ENCODE results near the gene BTBD10. TPM values are rescaled to one million over a fixed set of nuclear protein-coding genes. Genes with fewer than 3 reads are reported as not detected.
"Not testable (repeated sequence)": the region's sequence is repeated elsewhere in the genome, so short reads cannot be mapped to it uniquely, and the experiment has no call there.

Gene BTBD10
- total RNA-seq, 1 donor from 2014 or later = 26.4 TPM

- intact Hi-C loops (cut with micrococcal nuclease) = no loop called here
- TF ChIP-seq CTCF (IDR thresholded peaks at IDR 0.05; ENCODE audit: borderline replicate concordance) = no peak
- no peak overlapping the region for H3K27ac ChIP-seq (replicated peaks)
- no peaks in the 10 kb centered on the region for H3K27me3 ChIP-seq (ENCODE audit: low read depth)
- no peaks in the 10 kb centered on the region for H3K9me3 ChIP-seq (replicated peaks)
- no peak overlapping the region for H3K4me3 ChIP-seq
- DNase-seq = no peak
- H3K36me3 ChIP-seq = peaks cover 62% of the 10 kb centered on the region
- H3K4me1 ChIP-seq = no peaks in the 10 kb centered on the region
These were observed 47.8 kb downstream of the BTBD10 start for GRCh38 chr11:13415201-13415600.

- intact Hi-C loops (cut with micrococcal nuclease) = no loop called here
- Histone ChIP-seq H3K27ac (replicated peaks) (no peak overlapping the region), H3K27me3 (ENCODE audit: low read depth) (no peaks in the 10 kb centered on the region), H3K9me3 (replicated peaks) (no peaks in the 10 kb centered on the region), H3K4me1 (no peaks in the 10 kb centered on the region), H3K4me3 (no peak overlapping the region), H3K36me3 (peaks cover 62% of the 10 kb centered on the region)
- TF ChIP-seq CTCF (IDR thresholded peaks at IDR 0.05; ENCODE audit: borderline replicate concordance) = no peak
- no peak for DNase-seq
These were observed 57.8 kb downstream of the BTBD10 start for GRCh38 chr11:13405220-13405619.

GRCh38 chr11:13398335-13398734, 64.7 kb downstream of the BTBD10 start:
- H3K4me1 ChIP-seq; DNase-seq; H3K27ac ChIP-seq (replicated peaks); H3K27me3 ChIP-seq (ENCODE audit: low read depth); H3K9me3 ChIP-seq (replicated peaks); H3K4me3 ChIP-seq; intact Hi-C loops (cut with micrococcal nuclease): not testable (repeated sequence)
- peaks cover 37% of the 10 kb centered on the region for H3K36me3 ChIP-seq

- TF ChIP-seq CTCF (IDR thresholded peaks at IDR 0.05; ENCODE audit: borderline replicate concordance) = no peak
- H3K27me3 ChIP-seq (ENCODE audit: low read depth) = no peaks in the 10 kb centered on the region
- no peak for DNase-seq
- intact Hi-C loops (cut with micrococcal nuclease) = no loop called here
- H3K4me1 ChIP-seq = no peaks in the 10 kb centered on the region
- H3K4me3 ChIP-seq = no peak overlapping the region
- H3K27ac ChIP-seq (replicated peaks) = no peak overlapping the region
- peaks cover 46% of the 10 kb centered on the region for H3K36me3 ChIP-seq
- H3K9me3 ChIP-seq (replicated peaks) = no peaks in the 10 kb centered on the region
These were observed 71.8 kb downstream of the BTBD10 start for GRCh38 chr11:13391217-13391616.

GRCh38 chr11:13388741-13389140, 74.3 kb downstream of the BTBD10 start:
- H3K27me3 ChIP-seq (ENCODE audit: low read depth) = no peaks in the 10 kb centered on the region
- H3K4me1 ChIP-seq = peaks cover 13% of the 10 kb centered on the region
- TF ChIP-seq CTCF (IDR thresholded peaks at IDR 0.05; ENCODE audit: borderline replicate concordance) = no peak
- no peak for DNase-seq
- no peak overlapping the region for H3K27ac ChIP-seq (replicated peaks)
- H3K9me3 ChIP-seq (replicated peaks) = no peaks in the 10 kb centered on the region
- H3K4me3 ChIP-seq = no peak overlapping the region
- intact Hi-C loops (cut with micrococcal nuclease) = no loop called here
- H3K36me3 ChIP-seq = peaks cover 59% of the 10 kb centered on the region

- H3K27ac ChIP-seq (replicated peaks) = no peak overlapping the region
- no peak for DNase-seq
- peaks cover 73% of the 10 kb centered on the region for H3K36me3 ChIP-seq
- peaks cover 13% of the 10 kb centered on the region for H3K4me1 ChIP-seq
- no peak for TF ChIP-seq CTCF (IDR thresholded peaks at IDR 0.05; ENCODE audit: borderline replicate concordance)
- H3K9me3 ChIP-seq (replicated peaks) = no peaks in the 10 kb centered on the region
- intact Hi-C loops (cut with micrococcal nuclease) = no loop called here
- H3K4me3 ChIP-seq = no peak overlapping the region
- H3K27me3 ChIP-seq (ENCODE audit: low read depth) = no peaks in the 10 kb centered on the region
These were observed 76.5 kb downstream of the BTBD10 start for GRCh38 chr11:13386567-13386966.
